ENCODE data around the gene ARHGAP6.
A peak's percentile ranks its signal among the peaks of the same experiment; 100 is the strongest.

ARHGAP6 gene

DNA sequence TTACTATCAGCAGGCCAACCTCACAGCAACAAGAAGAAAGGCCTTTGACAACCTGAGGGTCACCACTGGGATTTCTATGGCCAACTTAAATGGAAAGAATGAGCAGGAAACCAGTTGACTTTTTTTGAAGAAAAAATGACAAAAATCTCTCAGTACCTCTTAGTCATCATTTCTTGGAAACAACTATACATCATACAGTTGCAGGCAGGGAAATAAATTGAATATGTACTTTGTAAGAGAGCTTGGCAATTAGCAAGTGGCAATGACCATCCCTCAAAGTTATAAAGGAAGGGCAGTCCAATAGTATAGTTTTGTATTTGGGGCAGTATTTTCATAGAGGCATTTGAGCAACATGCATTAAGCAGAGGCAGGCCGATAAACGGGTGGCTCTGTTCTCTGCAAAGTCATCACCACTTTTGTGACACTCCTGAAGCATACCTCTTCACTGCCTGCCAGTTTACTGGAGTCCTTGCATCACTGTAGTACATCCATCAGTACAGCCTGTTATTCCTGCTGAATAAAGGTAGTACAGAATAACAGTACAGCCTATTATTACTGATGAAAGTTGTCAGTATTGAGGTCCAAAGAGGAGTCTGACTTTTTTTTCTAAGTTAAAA is 455.8 kb downstream of the ARHGAP6 start:
- DNase-seq: peak; percentile 31

DNA sequence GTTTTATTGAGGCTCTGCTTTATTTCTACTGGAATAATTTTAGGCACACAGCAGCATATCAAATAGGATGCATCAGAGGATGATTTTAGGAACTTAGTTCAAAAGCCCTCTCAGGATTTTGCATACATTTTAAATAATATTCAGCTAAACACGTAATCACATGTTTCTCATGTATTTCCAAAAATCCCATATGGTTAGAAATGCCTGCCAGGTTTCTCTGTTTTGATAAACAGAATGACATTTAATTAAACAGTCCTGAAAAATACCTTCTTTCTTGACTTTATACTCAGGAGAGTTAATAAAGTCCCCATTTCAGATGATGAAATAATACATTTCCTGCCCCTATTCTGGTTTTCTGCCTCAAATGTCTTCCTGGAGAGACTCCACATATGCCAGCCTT is 459.0 kb downstream of the ARHGAP6 start:
- DNase-seq: no peak

DNA sequence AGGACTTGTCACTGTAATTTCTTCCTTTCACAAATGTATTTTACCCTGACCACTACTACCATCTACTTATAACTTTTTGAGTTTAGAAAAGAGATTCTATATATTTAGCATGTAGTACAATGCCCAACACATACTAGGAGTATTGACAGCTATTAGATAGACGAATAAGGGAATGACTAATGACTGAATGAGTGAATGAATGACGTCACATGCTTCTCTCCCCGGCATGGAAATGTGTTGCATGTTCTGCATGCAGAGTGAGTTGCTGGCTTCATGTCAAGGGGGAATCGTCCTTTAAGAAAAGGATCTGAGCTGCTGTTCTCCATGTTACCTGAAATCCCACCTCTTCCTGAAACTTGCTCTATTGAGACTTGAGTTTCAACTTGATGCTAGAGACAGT is 459.9 kb downstream of the ARHGAP6 start:
- DNase-seq: no peak

DNA sequence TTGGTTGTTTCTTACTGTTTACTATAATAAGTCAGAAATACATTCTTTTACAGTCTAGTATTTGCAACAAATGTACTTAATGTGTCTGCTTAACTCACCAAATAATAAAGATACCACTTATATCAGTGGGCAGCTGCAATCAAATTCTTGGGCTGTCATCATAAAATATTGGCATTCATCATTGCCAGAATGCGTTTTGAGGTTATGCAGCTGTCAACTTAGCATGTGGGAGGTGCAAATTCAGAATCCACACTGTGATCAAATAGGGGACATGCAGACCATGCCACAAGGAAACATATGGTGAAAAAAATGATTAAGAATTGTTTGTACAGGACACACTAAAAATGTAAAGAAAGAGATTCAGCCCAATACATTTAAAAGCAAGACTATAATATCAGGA is 468.0 kb downstream of the ARHGAP6 start:
- no peak for DNase-seq

DNA sequence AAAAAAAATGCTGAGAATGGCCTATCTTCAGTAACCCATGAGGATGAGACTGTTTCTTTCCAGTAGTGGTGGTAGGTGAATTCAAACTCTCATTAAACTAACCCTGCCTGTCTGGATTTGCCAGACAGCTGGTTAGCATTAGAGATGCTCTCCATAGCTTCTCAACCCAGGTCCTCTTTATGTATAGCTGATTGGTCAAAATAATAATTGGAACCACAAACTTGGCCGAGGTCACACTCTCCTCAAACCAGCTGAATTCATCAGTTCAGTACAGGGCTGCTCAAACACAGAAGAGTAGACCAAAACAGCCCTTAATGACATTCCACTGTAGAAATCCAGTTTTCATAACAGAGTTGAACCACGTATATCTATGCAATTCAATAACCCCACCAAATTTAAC is 469.2 kb downstream of the ARHGAP6 start:
- DNase-seq: peak; percentile 15

DNA sequence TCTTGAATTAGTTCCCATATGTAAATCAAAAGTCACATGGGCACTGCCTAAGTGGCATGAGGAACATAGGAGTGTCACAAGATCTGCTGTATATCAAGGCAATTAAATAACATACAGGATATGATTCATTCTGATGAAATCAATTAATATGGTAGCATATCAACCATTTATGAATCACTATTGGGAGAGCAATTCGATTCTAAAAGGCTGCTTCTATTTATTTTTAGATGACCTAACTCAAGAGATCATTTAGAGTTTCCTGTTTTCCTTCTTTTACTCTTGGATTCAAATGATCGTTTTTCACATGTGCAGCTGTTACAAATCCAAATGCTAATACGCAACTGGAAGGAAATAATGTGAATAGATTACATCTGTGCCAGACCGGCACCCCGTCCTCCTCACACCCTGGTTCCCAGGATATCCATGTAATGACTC is 472.7 kb downstream of the ARHGAP6 start:
- DNase-seq: peak; percentile 30

DNA sequence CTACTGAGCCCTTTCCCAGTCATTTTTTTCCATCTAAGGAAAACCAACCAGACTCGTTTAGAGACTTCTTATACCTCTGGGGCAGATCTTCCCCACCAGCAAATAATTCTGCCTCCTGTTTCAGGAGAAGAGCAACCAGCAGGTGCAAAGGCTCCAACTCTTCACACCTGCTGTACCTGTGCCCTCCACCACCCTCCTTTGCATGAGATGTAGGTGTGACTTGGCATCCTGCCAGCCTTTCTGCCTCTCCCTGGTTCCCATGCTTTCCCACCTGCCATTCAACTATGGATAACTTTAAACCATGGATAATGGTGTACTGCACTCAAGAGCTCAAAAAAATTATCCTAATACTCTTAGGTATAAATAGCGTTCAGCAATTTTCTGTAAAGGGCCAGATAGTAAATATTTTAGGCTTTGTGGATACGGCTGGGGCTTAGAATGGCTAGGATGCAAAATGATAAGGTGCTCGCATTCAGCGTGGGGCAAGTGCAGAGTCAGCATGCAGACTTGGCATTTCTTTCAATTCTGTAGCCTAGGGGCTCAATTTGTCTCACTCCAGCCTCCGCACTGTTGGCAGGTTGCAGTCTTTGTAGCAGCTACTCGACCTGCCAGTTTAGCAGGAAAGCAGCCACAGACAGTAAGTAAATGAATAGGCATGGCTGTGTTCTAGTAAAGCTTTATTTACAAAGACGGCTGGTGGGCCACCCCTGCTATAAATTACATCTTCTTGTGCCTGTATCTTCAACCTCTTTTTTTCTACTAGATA is 474.8 kb downstream of the ARHGAP6 start:
- no peak for DNase-seq

DNA sequence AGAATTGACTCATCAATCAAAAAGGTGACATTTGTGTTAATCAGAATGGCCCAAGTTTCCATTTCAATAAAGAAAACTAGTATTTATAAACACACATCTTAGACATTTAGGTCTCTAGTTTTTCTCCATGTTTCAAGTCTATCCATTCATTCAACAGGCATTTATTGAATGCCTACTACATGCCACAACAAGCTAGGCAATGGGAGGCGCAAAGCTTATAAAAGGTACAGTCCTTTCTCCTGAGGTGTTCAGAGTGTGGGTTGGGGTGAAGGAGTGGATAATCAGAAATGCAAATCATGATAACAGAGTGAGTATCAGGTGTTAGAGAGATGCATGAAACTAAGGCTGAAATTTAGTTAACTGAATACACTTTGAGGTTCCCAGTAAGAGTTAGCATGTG is 476.6 kb downstream of the ARHGAP6 start:
- no peak for DNase-seq

DNA sequence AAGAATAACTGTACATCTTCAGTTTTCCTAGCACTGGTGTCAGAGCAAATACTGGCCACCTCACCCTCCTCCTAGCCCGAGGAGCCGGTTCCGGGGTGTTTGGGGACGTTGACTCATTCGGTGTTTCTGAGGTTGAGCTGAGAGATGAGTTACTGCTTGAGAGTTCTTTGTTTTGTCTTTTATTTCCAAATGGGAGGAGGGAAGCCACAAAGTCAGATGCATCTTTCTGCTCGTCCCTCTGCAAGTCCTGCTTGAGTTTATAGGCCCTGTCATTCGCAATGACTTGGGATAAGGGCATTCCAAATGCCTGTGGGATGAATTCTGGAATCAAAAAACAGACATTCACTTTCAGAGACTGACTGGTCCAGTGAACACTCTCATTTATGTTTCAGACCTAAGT is 477.1 kb downstream of the ARHGAP6 start:
- DNase-seq: peak; percentile 70

DNA sequence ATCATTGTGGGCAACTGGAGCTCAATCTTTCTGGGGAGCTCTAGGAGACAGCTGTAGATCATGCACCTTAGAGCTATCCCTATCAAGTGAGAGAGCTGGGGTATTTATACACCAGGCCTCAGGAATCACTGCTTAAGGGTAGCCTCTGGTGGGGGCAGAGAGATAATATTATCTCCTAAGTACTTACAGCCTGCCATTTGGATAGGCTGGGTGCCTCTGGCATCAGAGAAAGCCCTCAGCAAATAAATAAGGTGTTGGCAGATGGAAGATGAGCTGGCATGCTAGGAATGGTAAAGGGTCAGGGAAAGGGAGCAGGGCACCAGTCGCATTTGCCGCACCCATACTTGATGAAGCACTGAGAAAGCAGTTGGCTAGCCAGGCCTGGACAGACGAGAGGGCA is 478.7 kb downstream of the ARHGAP6 start:
- DNase-seq: no peak

DNA sequence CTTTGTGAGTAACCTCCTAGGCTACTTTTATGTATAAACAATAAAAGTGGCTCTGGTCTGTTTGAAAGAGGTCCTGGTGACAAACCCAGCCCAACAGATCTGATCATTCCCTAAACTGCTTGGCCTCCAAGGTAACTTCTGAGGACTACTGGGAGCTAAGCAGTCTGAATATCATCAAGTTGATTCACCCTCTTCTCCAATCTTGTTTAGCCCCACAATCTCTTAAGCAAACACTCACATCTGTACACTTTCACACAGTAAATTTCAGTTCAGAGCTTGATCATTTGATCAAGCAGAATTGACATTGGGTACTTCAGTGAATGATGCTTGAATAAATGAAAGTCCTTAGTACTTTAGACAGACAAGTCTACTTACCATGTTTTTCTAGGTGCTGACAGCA is 479.9 kb downstream of the ARHGAP6 start:
- no peak for DNase-seq

DNA sequence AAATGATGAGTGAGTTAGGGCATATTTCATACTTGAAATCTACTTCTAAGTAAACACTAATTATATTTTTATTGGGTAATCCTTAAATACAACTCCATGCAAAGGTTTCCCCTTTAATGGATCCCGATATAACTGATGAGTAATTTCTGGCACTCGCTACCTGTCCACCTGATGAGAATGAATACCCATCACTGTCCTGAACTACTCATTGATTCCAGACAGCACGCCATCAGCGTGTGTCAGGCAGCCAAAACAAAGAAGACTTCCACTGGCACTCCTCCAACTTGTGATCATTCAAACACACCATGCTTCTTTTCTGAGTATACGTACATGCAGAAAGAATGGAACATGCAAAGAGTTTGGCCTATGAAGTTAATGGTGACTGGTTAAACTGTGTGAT is 485.1 kb downstream of the ARHGAP6 start:
- peak; percentile 26 for DNase-seq

DNA sequence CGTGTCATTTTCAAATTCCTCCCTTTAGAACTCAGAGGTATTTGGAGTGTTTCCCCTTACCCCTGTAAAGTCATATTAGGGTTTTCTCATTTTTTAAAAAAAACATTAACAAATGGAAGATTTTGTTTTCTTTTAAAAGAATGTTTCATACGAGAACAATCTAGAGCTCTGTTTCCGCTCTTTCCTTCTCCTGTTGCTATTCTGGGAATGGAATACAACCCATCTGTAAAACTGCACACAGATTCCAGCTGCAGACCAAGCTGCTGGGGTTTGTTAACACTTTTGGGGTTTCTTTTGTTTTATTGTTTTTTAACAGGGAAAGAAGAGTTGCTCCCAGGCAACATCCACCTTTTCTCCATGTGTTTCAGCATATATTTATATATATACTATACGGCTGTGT is 493.3 kb downstream of the ARHGAP6 start:
- no peak for DNase-seq

DNA sequence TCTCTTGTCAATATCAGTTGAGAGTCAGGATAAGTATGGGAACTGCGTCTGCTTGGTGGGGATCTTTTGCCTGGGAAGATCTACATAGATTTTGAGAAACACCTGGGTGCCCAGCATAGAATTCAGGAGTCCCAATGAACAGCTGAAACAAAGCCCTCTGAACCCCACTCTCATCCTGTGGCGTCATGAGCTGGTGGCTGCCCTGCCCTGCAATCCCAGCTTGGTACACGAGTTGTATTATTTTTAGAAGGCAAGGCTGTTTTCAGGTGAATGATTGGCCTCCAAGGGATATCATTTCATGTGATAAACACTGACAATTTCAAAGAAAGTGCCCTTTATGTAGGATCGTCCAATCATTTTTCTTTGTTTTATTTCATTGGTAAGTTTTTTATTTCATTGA is 493.8 kb downstream of the ARHGAP6 start:
- no peak for DNase-seq

DNA sequence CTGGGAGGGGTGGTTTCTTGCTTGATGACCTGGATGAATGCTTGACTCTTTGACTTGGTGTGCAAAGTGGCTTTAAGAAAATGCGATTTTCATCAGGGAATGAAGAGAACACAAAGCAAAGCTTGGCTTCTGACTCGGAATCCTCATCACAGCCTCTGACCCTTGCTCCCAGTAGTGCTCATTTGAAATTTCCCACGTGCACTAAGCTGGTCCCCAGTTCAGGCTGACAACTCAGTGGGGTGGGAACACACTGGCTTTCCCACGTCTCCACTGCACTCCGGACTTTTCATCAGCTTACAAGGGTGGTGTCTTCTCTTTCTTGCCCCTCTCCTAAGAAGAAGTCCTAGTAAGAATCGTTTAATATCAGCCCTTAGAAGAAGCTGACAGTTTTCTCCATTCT is 501.3 kb downstream of the ARHGAP6 start:
- DNase-seq: no peak

DNA sequence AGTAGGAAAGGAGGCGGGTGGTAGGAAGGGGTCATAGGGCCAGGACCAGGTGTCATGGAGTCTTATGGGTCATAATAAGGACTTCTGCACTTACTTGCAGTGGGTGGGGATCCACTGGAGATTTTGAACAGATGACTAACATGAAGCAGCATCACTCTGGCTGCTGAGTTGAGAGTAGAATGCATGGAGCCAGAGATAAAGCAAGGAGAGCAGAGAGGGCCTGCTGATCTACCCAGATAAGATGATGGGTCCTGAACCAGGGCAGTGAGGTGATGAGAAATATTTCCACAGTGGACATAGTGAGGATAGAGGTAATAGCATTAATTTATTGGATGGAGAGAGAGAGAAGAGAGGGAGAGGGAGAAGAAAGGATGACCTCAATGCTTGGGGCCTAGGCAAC is 506.6 kb downstream of the ARHGAP6 start:
- no peak for DNase-seq

DNA sequence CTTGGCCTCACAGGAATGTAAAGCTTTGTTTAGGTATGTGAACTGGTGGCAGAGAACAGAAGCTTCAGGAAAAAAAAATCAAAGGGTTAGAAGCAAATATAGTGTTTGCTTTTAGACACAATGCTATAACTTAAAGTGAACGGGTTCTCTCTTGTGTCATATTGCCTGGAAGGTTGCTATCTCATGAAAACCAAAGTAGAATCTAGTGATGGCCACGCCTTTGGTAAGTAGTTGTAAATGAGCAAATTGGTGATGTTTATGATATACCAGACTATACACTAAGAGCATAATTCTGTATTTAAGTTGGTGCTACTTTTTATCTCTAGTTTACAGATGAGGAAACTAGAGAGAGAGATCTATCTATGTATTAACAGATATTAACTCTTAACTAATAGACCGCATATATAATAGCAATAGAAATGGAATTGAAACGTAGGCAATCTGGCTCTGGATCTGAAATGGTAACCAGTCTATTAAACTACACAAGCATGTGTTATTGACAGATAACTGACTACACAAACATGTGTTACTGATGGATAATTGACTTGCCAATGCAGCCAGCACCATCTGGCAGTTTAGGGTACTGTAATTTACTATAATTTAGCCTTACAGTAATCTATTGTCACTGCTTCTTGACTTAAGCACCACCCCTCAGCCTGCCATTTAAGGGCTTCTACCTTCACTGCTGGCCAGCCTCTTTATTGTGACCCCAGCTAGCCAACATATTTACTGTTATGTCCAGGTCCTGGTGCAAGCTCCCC is 513.7 kb downstream of the ARHGAP6 start:
- DNase-seq: no peak

DNA sequence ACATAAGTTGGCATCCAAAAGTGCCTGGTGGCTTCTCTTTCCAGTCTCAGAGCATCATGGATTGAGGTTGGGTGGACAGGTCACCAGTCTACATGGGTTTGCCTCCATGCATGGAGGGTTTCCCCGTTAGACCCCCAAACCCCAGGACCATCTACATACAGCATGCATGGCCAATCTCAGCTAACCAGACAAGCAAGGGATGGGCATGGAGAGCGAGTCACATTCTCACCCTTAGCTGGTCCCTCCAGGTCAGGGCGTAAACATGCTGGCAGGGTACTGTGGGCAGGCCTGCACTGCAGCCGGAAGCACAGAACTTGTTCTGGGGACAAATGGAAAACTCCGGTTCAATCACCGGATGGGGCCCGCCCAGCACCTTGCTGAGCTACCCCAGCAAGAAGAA is 517.3 kb downstream of the ARHGAP6 start:
- DNase-seq: no peak

DNA sequence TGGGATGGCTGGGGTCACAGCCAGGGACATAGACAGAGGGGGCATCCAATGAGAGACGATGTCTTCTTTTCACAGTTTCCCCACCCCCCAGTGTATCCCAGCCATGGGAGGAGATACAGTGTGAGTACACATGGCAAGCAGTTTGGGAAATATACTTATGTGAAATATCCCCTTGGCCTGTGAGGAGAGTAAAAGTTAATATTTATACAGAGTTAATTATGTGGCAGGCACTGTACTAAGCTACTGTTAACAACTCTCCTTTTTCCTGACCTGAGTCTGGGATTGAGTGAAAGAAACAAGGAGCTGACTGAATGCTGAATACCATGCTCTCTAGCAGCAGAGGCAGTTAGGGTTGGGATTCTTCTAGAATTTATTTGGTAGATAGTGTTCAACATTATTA is 519.3 kb downstream of the ARHGAP6 start:
- no peak for DNase-seq

DNA sequence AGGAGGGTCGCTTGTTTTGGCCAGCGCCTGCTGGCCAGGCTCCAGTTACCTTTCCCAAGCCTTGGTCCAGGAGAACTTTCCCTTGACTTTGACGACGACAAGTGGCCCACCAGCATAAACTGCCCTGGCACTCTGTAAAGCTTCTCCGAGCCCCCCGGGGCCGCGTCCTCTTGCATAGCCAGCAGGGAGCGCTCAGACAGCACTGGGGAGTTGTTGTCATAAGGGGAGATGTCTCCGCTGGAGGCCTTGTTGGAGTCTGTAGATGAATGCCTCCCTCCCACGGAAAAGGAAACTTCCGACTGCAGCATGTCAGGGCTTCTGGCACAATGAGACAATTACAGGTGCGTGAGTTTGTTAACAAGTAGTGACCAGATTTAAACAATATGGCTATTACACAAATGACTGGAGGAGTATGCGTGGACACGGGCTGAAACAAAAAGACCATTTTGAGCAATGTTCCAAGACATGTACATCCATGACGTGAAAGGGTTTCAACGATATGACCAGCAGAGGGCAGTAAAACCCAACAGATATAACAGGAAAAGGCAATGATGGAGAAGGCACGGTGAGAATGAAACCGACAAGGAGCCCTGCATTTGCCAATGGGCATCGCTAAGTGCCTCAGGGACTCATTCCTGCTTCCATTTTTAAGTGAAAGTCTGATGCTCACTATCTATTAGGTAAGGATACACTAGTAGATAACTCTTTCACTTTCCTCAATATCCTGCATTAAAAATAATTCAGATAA is 521.6 kb downstream of the ARHGAP6 start:
- DNase-seq: peak; percentile 69

DNA sequence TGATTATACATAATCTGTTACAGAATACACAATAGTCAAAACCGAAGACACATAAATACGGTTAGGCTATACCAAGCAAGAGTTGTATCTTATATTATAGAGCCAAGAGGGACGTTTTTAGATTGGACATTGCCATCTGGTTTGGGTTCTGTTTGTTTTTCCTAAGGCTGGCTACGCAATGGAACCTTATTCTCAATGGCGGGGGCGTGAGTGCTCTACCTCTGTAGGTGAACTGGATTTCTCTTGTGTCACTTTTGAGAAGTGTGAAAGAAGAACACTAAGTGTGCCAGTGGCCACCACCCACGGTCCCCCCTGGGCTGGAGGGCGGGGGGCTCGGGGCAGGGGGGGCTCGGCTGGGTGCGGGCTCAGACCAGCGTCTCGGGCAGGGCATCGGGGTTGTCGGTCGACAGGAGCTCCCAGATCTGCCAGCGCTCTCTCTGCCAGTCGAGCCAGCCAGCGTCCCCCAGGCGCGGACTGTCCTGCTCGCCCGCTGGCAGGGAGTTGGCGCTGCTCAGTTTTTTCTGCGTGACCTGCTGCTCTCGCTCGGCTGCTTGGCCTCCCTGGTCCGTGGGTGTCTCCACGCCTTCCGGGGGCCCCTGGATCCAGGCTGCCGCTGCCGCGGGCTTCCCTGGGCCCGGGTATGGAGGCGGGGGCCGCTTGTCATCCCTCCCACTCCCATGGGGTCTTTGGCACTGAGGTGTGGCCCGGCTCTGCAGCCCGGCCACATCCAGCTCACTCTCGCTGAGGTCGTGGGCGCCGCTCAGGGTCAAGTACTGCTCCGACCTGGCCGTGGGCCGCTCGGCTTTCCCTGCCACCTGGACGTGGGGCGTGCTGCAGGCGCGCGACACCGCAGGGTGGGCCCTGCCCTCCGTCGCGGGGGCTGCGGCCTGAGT is 527.0 kb downstream of the ARHGAP6 start:
- DNase-seq: no peak

DNA sequence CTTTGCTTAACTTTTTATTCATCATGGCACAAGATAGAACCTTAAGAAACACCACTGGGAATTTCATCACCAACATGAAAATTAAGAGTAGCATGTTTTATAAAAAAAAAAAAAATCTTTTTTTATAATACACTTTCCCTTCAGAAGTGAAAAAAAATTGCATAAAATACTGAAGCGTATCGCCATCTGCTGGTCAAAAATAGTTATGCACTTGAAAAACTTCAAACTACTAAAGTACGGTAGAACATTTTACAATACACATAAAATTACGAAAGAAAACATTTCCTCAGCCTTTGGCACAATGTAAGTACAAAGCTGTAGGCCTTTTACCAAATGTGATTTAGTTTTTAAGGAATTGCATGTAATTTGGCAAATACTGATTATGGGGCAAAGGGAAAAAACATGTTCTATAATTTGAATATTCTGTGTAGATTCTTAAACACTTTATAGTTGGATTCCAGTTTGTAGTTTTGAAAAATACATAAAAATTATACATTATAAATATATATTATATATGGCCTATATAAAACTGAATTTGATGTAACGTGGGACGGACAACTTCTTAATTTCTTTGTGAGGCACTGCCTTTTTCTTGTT is 528.1 kb downstream of the ARHGAP6 start:
- DNase-seq: peak; percentile 32

Data from fibroblast of skin of right biceps (primary cell).